ENCODE results near the gene SMIM9.

Gene SMIM9

GRCh38 chrX:154795016-154795415, 39.4 kb downstream of the SMIM9 start:
- Histone ChIP-seq H3K4me1 (ENCODE audit: control insufficient read depth in 1 of 2, insufficient read depth in 1 of 2, low read depth in 1 of 2, low read length in 1 of 2) (peaks cover 42 to 52% of the 10 kb centered on the region in 2 experiments), H3K27ac (peak overlapping the region; percentile 92), H3K27me3 (no peaks in the 10 kb centered on the region), H3K4me3 (ENCODE audit: low read depth in 1 of 2, low read length in 1 of 2) (no peak overlapping the region), H3K36me3 (no peaks in the 10 kb centered on the region), H3K9me3 (no peaks in the 10 kb centered on the region)
- no peak for TF ChIP-seq CTCF (IDR thresholded peaks at IDR 0.05)

- TF ChIP-seq CTCF (IDR thresholded peaks at IDR 0.05) = no peak
- no peak overlapping the region for H3K27ac ChIP-seq
- H3K4me1 ChIP-seq (ENCODE audit: control insufficient read depth in 1 of 2, insufficient read depth in 1 of 2, low read depth in 1 of 2, low read length in 1 of 2) = peaks cover 24 to 35% of the 10 kb centered on the region in 2 experiments
- H3K9me3 ChIP-seq = no peaks in the 10 kb centered on the region
- no peak overlapping the region for H3K4me3 ChIP-seq (ENCODE audit: low read depth in 1 of 2, low read length in 1 of 2)
- H3K27me3 ChIP-seq = no peaks in the 10 kb centered on the region
- H3K36me3 ChIP-seq = peaks cover 12% of the 10 kb centered on the region
Observed at GRCh38 chrX:154793084-154793795, 41.2 kb downstream of the SMIM9 start.

- Histone ChIP-seq H3K27me3 (no peaks in the 10 kb centered on the region), H3K27ac (no peak overlapping the region), H3K9me3 (no peaks in the 10 kb centered on the region), H3K4me3 (ENCODE audit: low read depth in 1 of 2, low read length in 1 of 2) (no peak overlapping the region), H3K36me3 (peaks cover 12% of the 10 kb centered on the region), H3K4me1 (ENCODE audit: control insufficient read depth in 1 of 2, insufficient read depth in 1 of 2, low read depth in 1 of 2, low read length in 1 of 2) (peaks cover 17 to 22% of the 10 kb centered on the region in 2 experiments)
- TF ChIP-seq CTCF (IDR thresholded peaks at IDR 0.05) = no peak
Observed at GRCh38 chrX:154791939-154792338, 42.5 kb downstream of the SMIM9 start.

- Histone ChIP-seq H3K4me3 (ENCODE audit: low read depth in 1 of 2, low read length in 1 of 2) (no peak overlapping the region), H3K27ac (no peak overlapping the region), H3K9me3 (no peaks in the 10 kb centered on the region), H3K4me1 (ENCODE audit: control insufficient read depth in 1 of 2, insufficient read depth in 1 of 2, low read depth in 1 of 2, low read length in 1 of 2) (peaks cover 17 to 18% of the 10 kb centered on the region in 2 experiments), H3K36me3 (peaks cover 12% of the 10 kb centered on the region), H3K27me3 (no peaks in the 10 kb centered on the region)
- no peak for TF ChIP-seq CTCF (IDR thresholded peaks at IDR 0.05)
Observed at GRCh38 chrX:154791467-154791866, 43.0 kb downstream of the SMIM9 start.

- no peak for TF ChIP-seq CTCF (IDR thresholded peaks at IDR 0.05)
- Histone ChIP-seq H3K4me1 (ENCODE audit: control insufficient read depth in 1 of 2, insufficient read depth in 1 of 2, low read depth in 1 of 2, low read length in 1 of 2) (peaks cover 28 to 30% of the 10 kb centered on the region in 2 experiments), H3K36me3 (peaks cover 34% of the 10 kb centered on the region), H3K9me3 (no peaks in the 10 kb centered on the region), H3K27ac (peak overlapping the region; percentile 80), H3K27me3 (no peaks in the 10 kb centered on the region), H3K4me3 (ENCODE audit: low read depth in 1 of 2, low read length in 1 of 2) (no peak overlapping the region)
Observed at GRCh38 chrX:154785716-154786115, 48.7 kb downstream of the SMIM9 start.
